ENCODE results near the gene SVOP. TPM values are rescaled to one million over a fixed set of nuclear protein-coding genes. Genes with fewer than 3 reads are reported as not detected.

SVOP gene
- polyA plus RNA-seq, 3 donors: not detected

- Mint-ChIP-seq H3K9me3 (peaks cover 0 to 10% (median 0%) of the 10 kb centered on the region in 7 donors), H3K4me3 (peak overlapping the region in 1 of 2 donors; percentile 20), H3K36me3 (no peaks in the 10 kb centered on the region), H3K27me3 (ENCODE audit: low read depth in 3 of 3) (peaks cover 5 to 14% (median 7%) of the 10 kb centered on the region in 3 donors), H3K4me1 (no peaks in the 10 kb centered on the region), H3K27ac (no peak overlapping the region)
- peaks cover 0 to 2% of the 10 kb centered on the region in 2 donors for H3K27me3 ChIP-seq (ENCODE audit: control insufficient read depth in 2 of 2, insufficient read depth in 2 of 2, low read length in 2 of 2)
- no peak overlapping the region for H2AFZ ChIP-seq (ENCODE audit: insufficient read depth, low read depth, low read length, poor library complexity, severe bottlenecking)
- H3K4me1 ChIP-seq (ENCODE audit: control insufficient read depth in 1 of 2, insufficient read depth in 2 of 2, low read length in 2 of 2): no peaks in the 10 kb centered on the region
- no peak overlapping the region for H3K9ac ChIP-seq (ENCODE audit: insufficient read depth, low read length, poor library complexity, severe bottlenecking)
- H3K4me2 ChIP-seq (replicated peaks; ENCODE audit: extremely low read depth, low read length, poor library complexity, severe bottlenecking): no peak overlapping the region
- H3K36me3 ChIP-seq (replicated peaks in 1 of 2; ENCODE audit: control insufficient read depth in 1 of 2, insufficient read depth in 2 of 2, low read length in 2 of 2): no peaks in the 10 kb centered on the region
- TF ChIP-seq, protein P1, sequence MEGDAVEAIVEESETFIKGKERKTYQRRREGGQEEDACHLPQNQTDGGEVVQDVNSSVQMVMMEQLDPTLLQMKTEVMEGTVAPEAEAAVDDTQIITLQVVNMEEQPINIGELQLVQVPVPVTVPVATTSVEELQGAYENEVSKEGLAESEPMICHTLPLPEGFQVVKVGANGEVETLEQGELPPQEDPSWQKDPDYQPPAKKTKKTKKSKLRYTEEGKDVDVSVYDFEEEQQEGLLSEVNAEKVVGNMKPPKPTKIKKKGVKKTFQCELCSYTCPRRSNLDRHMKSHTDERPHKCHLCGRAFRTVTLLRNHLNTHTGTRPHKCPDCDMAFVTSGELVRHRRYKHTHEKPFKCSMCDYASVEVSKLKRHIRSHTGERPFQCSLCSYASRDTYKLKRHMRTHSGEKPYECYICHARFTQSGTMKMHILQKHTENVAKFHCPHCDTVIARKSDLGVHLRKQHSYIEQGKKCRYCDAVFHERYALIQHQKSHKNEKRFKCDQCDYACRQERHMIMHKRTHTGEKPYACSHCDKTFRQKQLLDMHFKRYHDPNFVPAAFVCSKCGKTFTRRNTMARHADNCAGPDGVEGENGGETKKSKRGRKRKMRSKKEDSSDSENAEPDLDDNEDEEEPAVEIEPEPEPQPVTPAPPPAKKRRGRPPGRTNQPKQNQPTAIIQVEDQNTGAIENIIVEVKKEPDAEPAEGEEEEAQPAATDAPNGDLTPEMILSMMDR (IDR thresholded peaks at IDR 0.05): no peak
- no peaks in the 10 kb centered on the region for H3K9me3 ChIP-seq (replicated peaks in 1 of 2; ENCODE audit: control insufficient read depth in 1 of 2, insufficient read depth in 1 of 2, low read length in 2 of 2)
- H3K4me3 ChIP-seq (replicated peaks in 1 of 3; ENCODE audit: low read depth in 2 of 3, low read length in 3 of 3): no peak overlapping the region
- DNase-seq: no peak
- no peak overlapping the region for H3K27ac ChIP-seq (ENCODE audit: low read depth in 1 of 2, low read length in 2 of 2)
- intact Hi-C loops (cut with micrococcal nuclease): no loop called here
- no peaks in the 10 kb centered on the region for H4K20me1 ChIP-seq (ENCODE audit: insufficient read depth, low read length)
- no peaks in the 10 kb centered on the region for H3K79me2 ChIP-seq (ENCODE audit: insufficient read depth, low read length)
- WGBS (ENCODE audit: insufficient coverage): 60% methylated on average over 2 of the region's 5 CpGs
Observed at GRCh38 chr12:108989376-108989775, 31.5 kb downstream of the SVOP start.

DNA sequence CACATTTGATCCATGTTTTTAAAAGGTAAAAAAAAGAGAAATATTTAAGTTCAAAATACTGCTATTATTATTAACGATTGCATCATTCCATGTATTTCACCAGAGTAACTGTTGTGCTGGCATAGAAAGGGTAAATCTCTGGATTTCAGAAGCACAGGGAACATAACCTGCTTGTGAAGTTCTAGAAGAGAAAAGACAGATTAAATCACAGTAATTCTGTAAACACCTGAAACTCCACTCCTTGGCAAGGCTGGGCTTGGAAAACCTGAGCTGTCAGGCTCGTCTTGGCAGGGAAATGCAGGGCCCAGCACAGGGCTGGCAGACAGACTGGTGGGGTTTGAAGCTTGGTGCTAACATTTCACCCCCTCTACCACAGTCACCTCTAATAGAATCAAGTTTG lies 35.1 kb downstream of the SVOP start:
- no peak overlapping the region for H3K27ac ChIP-seq (ENCODE audit: low read depth in 1 of 2, low read length in 2 of 2)
- no peaks in the 10 kb centered on the region for H3K36me3 ChIP-seq (replicated peaks in 1 of 2; ENCODE audit: control insufficient read depth in 1 of 2, insufficient read depth in 2 of 2, low read length in 2 of 2)
- peaks cover 0 to 2% of the 10 kb centered on the region in 2 donors for H3K27me3 ChIP-seq (ENCODE audit: control insufficient read depth in 2 of 2, insufficient read depth in 2 of 2, low read length in 2 of 2)
- H3K9ac ChIP-seq (ENCODE audit: insufficient read depth, low read length, poor library complexity, severe bottlenecking): no peak overlapping the region
- Mint-ChIP-seq H3K4me3 (no peak overlapping the region), H3K9me3 (peaks cover 0 to 10% (median 0%) of the 10 kb centered on the region in 7 donors), H3K36me3 (no peaks in the 10 kb centered on the region), H3K27me3 (ENCODE audit: low read depth in 3 of 3) (peaks cover 5 to 14% (median 7%) of the 10 kb centered on the region in 3 donors), H3K27ac (no peak overlapping the region), H3K4me1 (no peaks in the 10 kb centered on the region)
- no peaks in the 10 kb centered on the region for H3K79me2 ChIP-seq (ENCODE audit: insufficient read depth, low read length)
- no peaks in the 10 kb centered on the region for H4K20me1 ChIP-seq (ENCODE audit: insufficient read depth, low read length)
- H2AFZ ChIP-seq (ENCODE audit: insufficient read depth, low read depth, low read length, poor library complexity, severe bottlenecking): no peak overlapping the region
- H3K4me1 ChIP-seq (ENCODE audit: control insufficient read depth in 1 of 2, insufficient read depth in 2 of 2, low read length in 2 of 2): no peaks in the 10 kb centered on the region
- H3K9me3 ChIP-seq (replicated peaks in 1 of 2; ENCODE audit: control insufficient read depth in 1 of 2, insufficient read depth in 1 of 2, low read length in 2 of 2): no peaks in the 10 kb centered on the region
- TF ChIP-seq, protein P1 (IDR thresholded peaks at IDR 0.05): no peak
- H3K4me3 ChIP-seq (replicated peaks in 1 of 3; ENCODE audit: low read depth in 2 of 3, low read length in 3 of 3): no peak overlapping the region
- no CpG with 5 or more reads among the region's 2 CpGs for WGBS (ENCODE audit: insufficient coverage)
- DNase-seq: no peak
- intact Hi-C loops (cut with micrococcal nuclease): no loop called here
- no peak overlapping the region for H3K4me2 ChIP-seq (replicated peaks; ENCODE audit: extremely low read depth, low read length, poor library complexity, severe bottlenecking)

All from CD14-positive monocyte (primary cell).